GM20000 (cell line): ENCODE measurements around the gene PRKG2.

Source experiments
- DNase-seq: peaks from one replicate; pipeline ENCODE4 v3.0.0; 2012; ENCODE audit warnings: low spot score
- TF ChIP-seq, protein P1 (sequence below): IDR thresholded peaks from 2 replicates; pipeline ENCODE4 v1.5.1; 2012; ENCODE audit warnings: mild to moderate bottlenecking, control low read depth; ENCODE audit errors: extremely low read depth, missing control alignments

Gene PRKG2

DNA sequence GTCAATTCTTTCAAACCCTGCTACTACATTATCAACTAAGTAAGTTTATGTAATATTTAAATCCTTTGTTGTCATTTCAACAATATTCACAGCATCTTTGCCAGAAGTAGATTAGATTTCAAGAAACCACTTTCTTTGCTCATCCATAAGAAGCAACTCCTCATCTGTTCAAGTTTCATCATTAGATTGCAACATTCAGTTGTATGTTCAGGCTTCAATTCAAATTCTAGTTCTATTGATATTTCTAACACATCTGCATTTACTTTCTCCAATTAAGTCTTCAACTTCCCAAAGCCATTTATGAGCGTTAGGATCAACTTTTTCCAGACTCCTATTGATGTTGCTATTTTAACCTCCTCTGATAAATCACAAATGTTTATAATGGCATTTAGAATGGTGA lies 118.5 kb downstream of the PRKG2 start:
- TF ChIP-seq, protein P1, sequence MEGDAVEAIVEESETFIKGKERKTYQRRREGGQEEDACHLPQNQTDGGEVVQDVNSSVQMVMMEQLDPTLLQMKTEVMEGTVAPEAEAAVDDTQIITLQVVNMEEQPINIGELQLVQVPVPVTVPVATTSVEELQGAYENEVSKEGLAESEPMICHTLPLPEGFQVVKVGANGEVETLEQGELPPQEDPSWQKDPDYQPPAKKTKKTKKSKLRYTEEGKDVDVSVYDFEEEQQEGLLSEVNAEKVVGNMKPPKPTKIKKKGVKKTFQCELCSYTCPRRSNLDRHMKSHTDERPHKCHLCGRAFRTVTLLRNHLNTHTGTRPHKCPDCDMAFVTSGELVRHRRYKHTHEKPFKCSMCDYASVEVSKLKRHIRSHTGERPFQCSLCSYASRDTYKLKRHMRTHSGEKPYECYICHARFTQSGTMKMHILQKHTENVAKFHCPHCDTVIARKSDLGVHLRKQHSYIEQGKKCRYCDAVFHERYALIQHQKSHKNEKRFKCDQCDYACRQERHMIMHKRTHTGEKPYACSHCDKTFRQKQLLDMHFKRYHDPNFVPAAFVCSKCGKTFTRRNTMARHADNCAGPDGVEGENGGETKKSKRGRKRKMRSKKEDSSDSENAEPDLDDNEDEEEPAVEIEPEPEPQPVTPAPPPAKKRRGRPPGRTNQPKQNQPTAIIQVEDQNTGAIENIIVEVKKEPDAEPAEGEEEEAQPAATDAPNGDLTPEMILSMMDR, result no peak
- DNase-seq, result no peak

- no peak for DNase-seq
- TF ChIP-seq, protein P1, result no peak
These were observed 119.6 kb downstream of the PRKG2 start for GRCh38 chr4:81095389-81095788.

GRCh38 chr4:81093720-81094401 lies 121.2 kb downstream of the PRKG2 start:
- no peak for DNase-seq
- TF ChIP-seq, protein P1, result no peak

DNA sequence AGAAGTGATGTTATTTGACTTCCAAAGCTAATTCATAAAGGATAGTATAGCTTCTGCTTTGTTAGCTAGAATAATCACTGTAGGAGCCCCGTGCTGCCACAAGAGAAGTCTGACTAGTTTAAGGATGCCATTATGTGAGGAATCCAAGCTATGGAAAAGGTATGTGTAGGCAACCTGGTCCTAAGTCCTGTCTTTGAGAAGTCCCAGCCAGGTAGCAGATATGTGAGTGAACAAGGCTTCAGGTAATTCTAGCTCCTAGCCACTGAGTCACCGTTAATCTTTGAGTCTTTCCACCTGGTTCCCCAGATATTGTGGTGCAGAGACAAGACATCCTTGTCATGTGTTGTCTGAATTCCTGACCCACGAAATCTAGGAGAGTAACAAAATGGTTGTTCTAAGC lies 129.0 kb downstream of the PRKG2 start:
- DNase-seq, result no peak
- TF ChIP-seq, protein P1, result no peak

GRCh38 chr4:81085291-81085690 lies 129.7 kb downstream of the PRKG2 start:
- TF ChIP-seq, protein P1, result no peak
- no peak for DNase-seq

GRCh38 chr4:81084634-81085033 lies 130.4 kb downstream of the PRKG2 start:
- TF ChIP-seq, protein P1, result no peak
- DNase-seq, result no peak

DNA sequence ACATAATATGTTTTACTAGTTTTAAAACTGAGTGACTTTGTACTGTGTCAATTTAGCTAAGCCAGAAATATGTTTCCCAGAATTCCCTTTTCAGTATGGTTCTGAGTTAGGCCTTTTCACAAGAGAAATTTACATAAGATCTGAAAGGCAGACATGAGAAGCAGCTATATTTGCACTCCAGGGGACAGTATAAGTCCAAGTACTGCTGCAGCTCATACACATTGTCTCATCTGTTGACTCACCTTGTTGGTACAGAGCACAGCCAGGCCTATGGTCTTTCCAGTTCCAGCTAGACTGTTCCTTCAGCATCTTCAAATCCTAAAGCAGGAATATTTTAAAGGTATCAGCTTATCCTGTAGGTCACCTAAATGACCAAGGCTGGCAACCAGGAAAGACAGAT lies 131.0 kb downstream of the PRKG2 start:
- no peak for DNase-seq
- TF ChIP-seq, protein P1, result no peak
